GM12801 (cell line): Measurements from ENCODE around the gene AKT1S1.

Experiments
- TF ChIP-seq, protein P1 (sequence below): IDR thresholded peaks from one replicate; pipeline ENCODE4 v1.5.1; 2011; ENCODE audit warnings: control low read depth; ENCODE audit not compliant: insufficient read length; ENCODE audit errors: extremely low read depth

AKT1S1 gene

DNA sequence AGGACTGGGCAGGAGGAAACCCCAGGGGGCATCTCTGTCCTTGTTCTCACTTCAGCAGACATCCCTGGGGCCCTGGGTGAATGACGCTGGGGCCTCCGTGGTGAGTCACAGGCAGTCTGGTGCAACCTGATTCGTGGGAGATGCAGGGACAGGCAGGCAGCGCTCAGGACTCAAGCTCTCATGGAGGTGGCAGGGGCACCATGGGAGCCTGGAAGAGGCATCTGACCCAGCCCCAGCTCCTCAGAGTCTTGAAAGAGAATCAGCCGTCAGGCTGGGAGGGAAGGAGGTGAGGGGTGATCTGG is 40.2 kb downstream of the AKT1S1 start:
- TF ChIP-seq, protein P1, sequence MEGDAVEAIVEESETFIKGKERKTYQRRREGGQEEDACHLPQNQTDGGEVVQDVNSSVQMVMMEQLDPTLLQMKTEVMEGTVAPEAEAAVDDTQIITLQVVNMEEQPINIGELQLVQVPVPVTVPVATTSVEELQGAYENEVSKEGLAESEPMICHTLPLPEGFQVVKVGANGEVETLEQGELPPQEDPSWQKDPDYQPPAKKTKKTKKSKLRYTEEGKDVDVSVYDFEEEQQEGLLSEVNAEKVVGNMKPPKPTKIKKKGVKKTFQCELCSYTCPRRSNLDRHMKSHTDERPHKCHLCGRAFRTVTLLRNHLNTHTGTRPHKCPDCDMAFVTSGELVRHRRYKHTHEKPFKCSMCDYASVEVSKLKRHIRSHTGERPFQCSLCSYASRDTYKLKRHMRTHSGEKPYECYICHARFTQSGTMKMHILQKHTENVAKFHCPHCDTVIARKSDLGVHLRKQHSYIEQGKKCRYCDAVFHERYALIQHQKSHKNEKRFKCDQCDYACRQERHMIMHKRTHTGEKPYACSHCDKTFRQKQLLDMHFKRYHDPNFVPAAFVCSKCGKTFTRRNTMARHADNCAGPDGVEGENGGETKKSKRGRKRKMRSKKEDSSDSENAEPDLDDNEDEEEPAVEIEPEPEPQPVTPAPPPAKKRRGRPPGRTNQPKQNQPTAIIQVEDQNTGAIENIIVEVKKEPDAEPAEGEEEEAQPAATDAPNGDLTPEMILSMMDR, result no peak

DNA sequence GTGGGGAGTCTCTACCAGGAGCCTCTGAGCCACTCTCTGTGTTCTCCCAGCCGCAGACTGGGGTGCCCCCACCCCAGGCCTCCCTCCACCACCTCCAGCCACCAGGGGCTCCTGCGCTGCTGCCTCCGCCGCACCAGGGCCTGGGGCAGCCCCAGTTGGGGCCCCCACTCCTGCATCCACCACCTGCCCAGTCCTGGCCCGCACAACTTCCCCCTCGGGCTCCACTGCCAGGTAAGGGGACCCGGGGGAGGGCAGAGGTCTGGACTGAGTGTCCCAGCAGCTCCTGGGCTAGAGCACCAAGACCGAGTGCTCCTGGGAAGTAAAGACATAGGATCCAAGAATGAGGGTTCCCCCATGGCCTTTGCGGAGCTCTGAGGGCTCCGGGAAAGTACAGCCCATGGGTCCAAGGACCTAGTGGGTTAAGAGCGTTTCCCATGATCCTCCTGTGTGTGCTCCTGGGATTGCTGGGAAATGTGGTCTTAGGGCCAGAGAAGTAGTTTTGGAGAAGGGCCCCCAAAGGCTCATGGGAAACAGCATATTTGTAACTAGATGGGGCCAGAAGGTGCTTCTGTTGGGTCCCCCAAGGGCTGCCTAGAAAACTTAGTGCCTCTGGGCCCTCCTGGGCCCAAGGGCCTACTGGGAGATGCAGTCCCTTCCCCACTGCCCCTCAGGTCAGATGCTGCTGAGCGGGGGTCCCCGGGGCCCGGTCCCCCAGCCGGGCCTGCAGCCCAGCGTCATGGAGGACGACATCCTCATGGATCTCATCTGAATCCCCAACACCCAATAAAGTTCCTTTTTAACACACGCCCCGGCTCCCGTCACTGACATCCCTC is 40.8 kb downstream of the AKT1S1 start:
- TF ChIP-seq, protein P1, result no peak

DNA sequence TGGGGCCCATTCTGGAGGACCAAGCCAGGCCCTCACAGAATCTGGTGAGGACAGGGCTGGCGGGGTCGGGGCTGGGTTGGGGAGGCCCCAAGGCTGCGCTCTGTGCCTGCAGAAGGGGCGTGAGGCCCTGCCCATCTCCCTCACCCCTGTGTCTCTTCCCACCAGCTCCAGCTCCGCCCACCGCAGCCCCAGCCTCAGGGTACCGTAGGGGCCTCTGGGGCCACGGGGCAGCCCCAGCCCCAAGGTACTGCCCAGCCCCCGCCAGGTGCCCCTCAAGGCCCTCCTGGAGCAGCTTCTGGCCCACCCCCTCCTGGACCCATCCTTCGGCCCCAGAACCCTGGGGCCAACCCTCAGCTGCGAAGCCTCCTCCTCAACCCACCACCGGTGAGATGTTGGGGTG is 41.6 kb downstream of the AKT1S1 start:
- TF ChIP-seq, protein P1, result no peak

DNA sequence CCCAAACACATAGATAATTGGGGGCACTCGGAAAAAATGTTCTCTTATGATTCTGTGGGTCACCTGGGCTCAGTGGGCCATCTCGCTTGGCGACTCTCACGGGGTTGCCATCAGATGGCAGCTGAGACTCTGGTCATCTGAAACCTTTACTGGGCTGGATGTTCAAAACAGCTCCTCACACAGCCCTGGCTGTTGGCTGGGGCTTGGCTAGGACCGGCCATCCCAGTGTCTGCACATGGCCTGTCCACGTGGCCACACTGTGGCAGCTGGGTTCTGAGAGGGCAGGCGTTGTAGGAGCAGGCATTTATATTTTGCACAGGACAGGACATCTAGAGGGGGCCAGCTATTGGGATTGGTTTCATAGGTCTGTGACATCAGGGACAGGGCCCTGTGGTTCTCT is 43.6 kb downstream of the AKT1S1 start:
- TF ChIP-seq, protein P1, result no peak

DNA sequence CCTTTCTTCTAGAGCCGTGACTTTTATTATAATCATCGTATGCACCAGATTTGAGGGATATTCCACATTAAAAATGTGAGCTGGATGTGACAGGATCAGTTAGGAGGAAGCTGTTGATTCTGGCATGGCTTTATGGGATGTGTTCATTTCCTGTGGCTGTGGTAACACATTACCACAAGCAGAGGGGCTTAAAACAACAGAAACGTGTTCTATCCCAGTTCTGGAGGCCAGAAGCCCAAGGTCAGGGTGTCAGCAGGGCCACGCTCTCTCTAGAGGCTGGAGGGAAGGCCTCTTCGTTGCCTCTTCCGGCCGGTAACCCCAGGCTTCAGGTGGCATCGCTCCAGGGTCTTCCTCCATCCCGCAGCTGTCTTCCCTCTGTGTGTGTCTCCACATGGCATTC is 44.6 kb downstream of the AKT1S1 start:
- TF ChIP-seq, protein P1, result no peak

DNA sequence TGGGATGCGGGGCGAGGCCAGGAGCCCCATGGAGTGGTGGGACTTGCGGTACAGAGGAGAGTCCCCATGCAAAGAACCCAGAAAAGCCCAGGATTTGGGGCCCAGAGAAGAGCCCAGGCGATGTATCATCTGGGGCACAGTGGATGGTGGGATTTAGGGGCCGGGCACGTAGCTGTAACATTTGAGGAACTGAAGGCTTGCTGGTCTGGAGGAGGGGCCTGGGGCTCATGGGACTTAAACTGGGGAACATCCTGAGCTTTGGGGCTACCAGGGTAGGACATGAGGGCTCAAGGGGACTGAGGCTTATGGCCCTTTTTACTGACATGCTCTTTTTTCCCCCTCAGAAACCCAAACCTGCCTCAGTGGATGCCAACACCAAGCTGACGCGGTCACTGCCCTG is 45.6 kb downstream of the AKT1S1 start:
- TF ChIP-seq, protein P1, result no peak

DNA sequence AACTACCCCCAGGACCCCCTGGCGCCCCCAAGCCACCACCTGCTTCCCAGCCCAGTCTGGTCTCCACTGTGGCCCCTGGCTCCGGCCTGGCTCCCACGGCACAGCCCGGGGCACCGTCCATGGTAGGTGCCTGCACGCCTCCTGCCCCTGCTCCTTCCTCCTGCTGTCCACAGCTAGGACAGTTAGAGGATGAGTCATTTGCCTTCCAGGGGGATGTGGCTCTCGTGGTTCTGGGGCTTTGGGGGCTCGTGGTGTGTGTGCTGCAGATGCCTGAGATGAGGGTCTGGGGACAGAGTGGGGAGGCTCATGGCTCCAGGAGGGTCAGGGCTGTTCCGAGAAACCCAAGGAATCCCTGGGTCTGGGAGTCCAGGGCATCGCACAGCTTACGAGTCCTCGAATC is 46.4 kb downstream of the AKT1S1 start:
- TF ChIP-seq, protein P1, result no peak
